ENCODE results near the gene ADGRF3. TPM values are rescaled to one million over a fixed set of nuclear protein-coding genes. Genes with fewer than 3 reads are reported as not detected.
"Not testable (repeated sequence)": the region's sequence is repeated elsewhere in the genome, so short reads cannot be mapped to it uniquely, and the experiment has no call there.

Gene ADGRF3
- total RNA-seq, 1 experiment from 2014 or later, result 0.48 TPM

- H3K79me2 ChIP-seq (ENCODE audit: low read depth), result no peaks in the 10 kb centered on the region
- H3K9me3 ChIP-seq (ENCODE audit: insufficient read depth, low read depth), result no peaks in the 10 kb centered on the region
- ChIA-PET CTCF (interaction anchor here (0.5 kb wide), 1 partner anchor 17 kb away, joined by 7 read pairs; no protein-coding TSS in a partner anchor), POLR2A (ENCODE audit: unreplicated experiment) (interaction anchor here (0.5 kb wide), 1 partner anchor 19 kb away, joined by 6 read pairs; no protein-coding TSS in a partner anchor)
- no peak overlapping the region for H2AFZ ChIP-seq
- no peak for DNase-seq
- H3K4me3 ChIP-seq, result no peak overlapping the region
- no peak overlapping the region for H3K27ac ChIP-seq
- H3K27me3 ChIP-seq (ENCODE audit: insufficient read depth, low read depth), result no peaks in the 10 kb centered on the region
- no peaks in the 10 kb centered on the region for H3K4me1 ChIP-seq (replicated peaks; ENCODE audit: insufficient read depth)
- no TSS peak for BruUV-seq (replicated peaks)
- H3K9me2 ChIP-seq (ENCODE audit: insufficient read depth), result no peaks in the 10 kb centered on the region
- H3K4me2 ChIP-seq, result no peak overlapping the region
- TF ChIP-seq CTCF (conservative IDR thresholded peaks at IDR 0.05) (no peak), EZH2 (IDR thresholded peaks at IDR 0.05; ENCODE audit: low read depth) (no peak)
- intact Hi-C loops (cut with micrococcal nuclease; ENCODE audit: unreplicated experiment), result no loop called here
- H4K20me1 ChIP-seq (ENCODE audit: insufficient read depth), result no peaks in the 10 kb centered on the region
- H3K36me3 ChIP-seq (ENCODE audit: low read depth), result no peaks in the 10 kb centered on the region
- peaks cover 5% of the 10 kb centered on the region; the same call in 1 of the 2 replicates for H3F3A ChIP-seq (ENCODE audit: insufficient read depth, low read depth)
Measured at GRCh38 chr2:26324903-26325302, 21.7 kb downstream of the ADGRF3 start.

DNA sequence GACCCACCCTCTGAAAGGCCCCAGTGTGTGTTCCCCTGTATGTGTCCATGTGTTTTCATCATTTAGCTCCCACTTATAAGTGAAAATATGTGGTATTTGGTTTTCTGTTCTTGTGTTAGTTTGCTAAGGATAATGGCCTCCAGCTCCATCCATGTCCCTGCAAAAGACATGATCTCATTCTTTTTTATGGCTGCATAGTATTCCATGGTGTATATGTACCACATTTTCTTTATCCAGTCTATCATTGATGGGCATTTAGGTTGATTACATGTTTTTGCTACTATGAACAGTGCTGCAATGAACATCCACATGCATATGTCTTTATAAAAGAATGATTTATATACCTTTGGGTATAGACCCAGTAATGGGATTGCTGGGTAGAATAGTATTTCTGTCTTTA, 22.1 kb downstream of the ADGRF3 start:
- H2AFZ ChIP-seq; BruUV-seq (replicated peaks); DNase-seq; H3K9me3 ChIP-seq (ENCODE audit: insufficient read depth, low read depth); intact Hi-C loops (cut with micrococcal nuclease; ENCODE audit: unreplicated experiment); H3F3A ChIP-seq (ENCODE audit: insufficient read depth, low read depth); H3K27ac ChIP-seq; H3K4me3 ChIP-seq; H3K9me2 ChIP-seq (ENCODE audit: insufficient read depth); H3K79me2 ChIP-seq (ENCODE audit: low read depth); H3K4me2 ChIP-seq; H3K36me3 ChIP-seq (ENCODE audit: low read depth); POLR2A ChIA-PET (ENCODE audit: unreplicated experiment); H3K4me1 ChIP-seq (replicated peaks; ENCODE audit: insufficient read depth); H4K20me1 ChIP-seq (ENCODE audit: insufficient read depth); H3K27me3 ChIP-seq (ENCODE audit: insufficient read depth, low read depth): not testable (repeated sequence)
- CTCF ChIA-PET, result interaction anchor here (0.5 kb wide), 1 partner anchor 17 kb away, joined by 7 read pairs; no protein-coding TSS in a partner anchor

DNA sequence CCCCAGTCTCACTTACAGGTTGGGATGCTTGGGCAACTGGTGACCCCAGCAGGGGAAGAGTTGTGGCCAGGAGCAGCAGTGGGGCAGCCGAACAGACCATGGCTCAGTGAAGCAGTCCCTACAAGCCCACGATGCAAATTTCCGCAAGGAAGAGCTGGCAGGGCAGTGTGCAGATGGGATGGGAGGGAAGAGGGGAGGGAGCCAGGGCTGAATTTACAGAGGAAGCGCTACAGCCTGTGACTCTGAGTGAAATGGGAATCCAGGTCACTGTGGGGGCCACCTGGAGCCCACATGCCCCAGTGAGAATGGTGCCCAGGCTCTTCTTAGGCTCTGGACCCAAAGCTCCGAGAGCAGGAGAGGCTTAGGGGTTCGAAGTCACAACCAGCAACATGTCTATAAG, 27.6 kb downstream of the ADGRF3 start:
- POLR2A ChIA-PET (ENCODE audit: unreplicated experiment), result no interaction called here

More for the DNA sequence above, 27.6 kb downstream of the ADGRF3 start:
- Histone ChIP-seq H3K79me2 (ENCODE audit: low read depth) (no peaks in the 10 kb centered on the region), H3K27ac (no peak overlapping the region), H3K9me2 (ENCODE audit: insufficient read depth) (no peaks in the 10 kb centered on the region), H3K4me1 (replicated peaks; ENCODE audit: insufficient read depth) (no peaks in the 10 kb centered on the region), H3K9me3 (ENCODE audit: insufficient read depth, low read depth) (no peaks in the 10 kb centered on the region), H3K4me2 (no peak overlapping the region), H2AFZ (no peak overlapping the region), H3K27me3 (ENCODE audit: insufficient read depth, low read depth) (no peaks in the 10 kb centered on the region), H4K20me1 (ENCODE audit: insufficient read depth) (no peaks in the 10 kb centered on the region), H3K36me3 (ENCODE audit: low read depth) (no peaks in the 10 kb centered on the region), H3F3A (ENCODE audit: insufficient read depth, low read depth) (no peaks in the 10 kb centered on the region), H3K4me3 (no peak overlapping the region)
- DNase-seq, result no peak
- intact Hi-C loops (cut with micrococcal nuclease; ENCODE audit: unreplicated experiment), result no loop called here
- TF ChIP-seq CTCF (conservative IDR thresholded peaks at IDR 0.05), result no peak
- no peak for TF ChIP-seq EZH2 (IDR thresholded peaks at IDR 0.05; ENCODE audit: low read depth)
- no TSS peak for BruUV-seq (replicated peaks)
- CTCF ChIA-PET, result no interaction called here
